Stimulated activated CD4-positive, alpha-beta T cell treated with anti-CD3 and anti-CD28 coated beads, Interleukin-1b, Interleukin-23, amount 100 ng/mL, for 4 hours (primary cell): Measurements from ENCODE around the gene ZNF408.
"Not testable (repeated sequence)": the region's sequence is repeated elsewhere in the genome, so short reads cannot be mapped to it uniquely, and the experiment has no call there.

Experiments
- DNase-seq, 2 donors: peaks; one replicate each; pipeline ENCODE4 v3.0.0-alpha.2; 2020; ENCODE audit warnings: low read depth in 2 of 2

The ZNF408 gene

GRCh38 chr11:46700241-46701077 is at the start of gene ZNF408, which contains the start of gene ARHGAP1:
TSS of gene ZNF408 (plus strand) at chr11:46701031. CDS start at chr11:46701048, 17 bp downstream.
TSS of gene ARHGAP1 (minus strand) at chr11:46700619. CDS start at chr11:46696107, 4,512 bp downstream.
- peak; percentile 97 to 99 for DNase-seq

DNA sequence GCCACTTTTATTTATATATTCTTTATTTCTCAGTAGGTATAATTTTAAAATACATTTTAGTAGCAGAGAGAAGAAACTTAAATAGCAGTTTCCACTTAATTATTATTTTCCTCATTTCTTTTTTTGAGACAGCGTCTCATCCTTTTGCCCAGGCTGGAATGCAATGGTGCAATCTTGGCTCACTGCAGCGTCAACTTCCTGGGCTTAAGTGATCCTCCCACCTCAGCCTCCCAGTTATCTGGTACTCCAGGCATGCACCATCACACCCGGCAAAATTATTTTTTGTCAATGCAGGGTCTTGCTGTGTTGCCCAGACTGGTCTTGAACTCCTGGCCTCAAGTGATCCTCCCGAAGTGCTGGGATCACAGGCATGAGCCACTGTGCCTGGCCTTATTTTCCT is 45.2 kb upstream of the ZNF408 start:
- DNase-seq: no peak

- no peak for DNase-seq
These were observed 43.6 kb upstream of the ZNF408 start for GRCh38 chr11:46657186-46657585.

- no peak for DNase-seq
These were observed 42.6 kb upstream of the ZNF408 start for GRCh38 chr11:46658259-46658658.

DNA sequence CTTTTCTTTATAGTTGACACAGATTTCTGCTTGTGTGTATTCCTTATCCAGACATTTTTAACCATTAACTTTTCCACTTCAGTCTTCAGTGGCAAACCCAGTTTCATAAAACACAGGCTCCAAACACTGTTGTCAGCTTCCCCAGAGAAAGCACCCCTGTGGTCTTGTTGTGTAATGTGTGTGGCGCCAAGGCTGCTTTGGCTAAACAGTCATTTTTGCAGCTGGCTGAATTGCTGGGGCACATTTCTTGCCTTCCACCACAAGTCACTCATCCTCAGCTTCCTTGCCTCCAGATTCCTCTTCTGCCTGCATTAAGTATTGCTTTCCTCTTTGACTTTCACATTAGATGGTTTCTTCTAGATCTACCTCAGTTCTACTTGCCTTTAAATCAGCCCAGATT is 40.9 kb upstream of the ZNF408 start:
- no peak for DNase-seq

GRCh38 chr11:46661836-46662235 is 39.0 kb upstream of the ZNF408 start:
- DNase-seq: no peak

GRCh38 chr11:46662366-46662765 is 38.5 kb upstream of the ZNF408 start:
- no peak for DNase-seq

GRCh38 chr11:46663277-46663940 is 37.4 kb upstream of the ZNF408 start:
- DNase-seq: no peak

DNA sequence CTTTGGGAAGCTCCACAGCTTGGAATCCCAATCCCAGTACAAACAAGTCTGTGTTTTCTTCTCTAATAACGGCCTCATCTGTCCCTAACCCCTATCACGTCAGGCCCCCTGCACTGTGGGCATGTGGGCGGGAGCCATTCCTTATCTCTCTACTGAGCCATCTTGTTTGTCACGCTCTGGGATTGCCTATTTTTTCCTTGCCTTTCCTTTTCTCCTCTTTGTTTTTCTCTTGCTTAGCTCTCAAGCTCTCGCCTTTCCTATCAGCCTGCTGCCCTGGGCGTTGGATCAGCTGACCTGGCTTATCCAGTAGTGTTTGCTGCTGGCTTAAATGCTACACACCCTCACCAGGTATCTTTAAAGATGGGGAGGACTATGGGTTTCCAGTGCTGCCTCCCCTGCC is 36.2 kb upstream of the ZNF408 start:
- no peak for DNase-seq

GRCh38 chr11:46665356-46665755 is 35.5 kb upstream of the ZNF408 start:
- DNase-seq: no peak

DNA sequence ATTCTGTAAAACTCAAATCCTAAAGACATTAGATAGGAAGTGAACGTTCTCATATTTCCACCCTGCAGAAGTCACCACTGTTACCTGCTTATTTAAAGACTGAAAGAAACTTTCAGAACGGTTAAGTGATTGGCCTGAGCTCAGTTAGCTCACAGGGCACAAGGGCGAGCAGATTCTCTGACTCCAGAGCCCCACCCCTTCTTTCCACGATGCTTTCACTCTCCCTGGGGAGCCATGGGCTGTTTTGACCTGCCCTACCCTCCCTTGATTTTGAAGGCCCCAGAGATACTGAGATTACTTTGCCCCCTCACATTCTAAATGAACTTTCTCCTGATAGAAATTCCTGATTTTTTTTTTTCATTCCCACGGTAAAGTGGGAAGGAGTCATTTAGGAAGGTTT is 34.3 kb upstream of the ZNF408 start:
- DNase-seq: no peak

- no peak for DNase-seq
These were observed 33.8 kb upstream of the ZNF408 start for GRCh38 chr11:46667043-46667481.

GRCh38 chr11:46668480-46669085 is 32.2 kb upstream of the ZNF408 start:
- no peak for DNase-seq

GRCh38 chr11:46669711-46670139 is 31.1 kb upstream of the ZNF408 start:
- no peak for DNase-seq

- not testable (repeated sequence) for DNase-seq
These were observed 30.3 kb upstream of the ZNF408 start for GRCh38 chr11:46670521-46670920.

DNA sequence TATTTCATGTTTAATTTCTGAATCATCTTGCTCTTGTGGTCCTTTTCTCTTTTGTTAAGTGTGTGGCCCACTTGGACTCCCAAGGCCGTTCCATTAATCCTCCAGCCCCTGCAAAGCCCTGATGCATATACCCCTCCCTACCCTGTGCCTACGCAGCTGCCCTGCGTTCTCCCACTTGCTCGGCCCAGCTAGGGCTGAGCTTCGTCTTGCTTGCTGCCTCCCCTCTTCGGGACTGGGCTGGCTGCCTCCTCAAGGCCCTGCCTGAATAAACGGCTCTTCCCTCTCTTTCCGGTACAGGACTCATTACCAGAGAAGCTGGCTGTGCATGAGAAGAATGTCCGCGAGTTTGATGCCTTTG is 28.9 kb upstream of the ZNF408 start:
- DNase-seq: no peak

DNA sequence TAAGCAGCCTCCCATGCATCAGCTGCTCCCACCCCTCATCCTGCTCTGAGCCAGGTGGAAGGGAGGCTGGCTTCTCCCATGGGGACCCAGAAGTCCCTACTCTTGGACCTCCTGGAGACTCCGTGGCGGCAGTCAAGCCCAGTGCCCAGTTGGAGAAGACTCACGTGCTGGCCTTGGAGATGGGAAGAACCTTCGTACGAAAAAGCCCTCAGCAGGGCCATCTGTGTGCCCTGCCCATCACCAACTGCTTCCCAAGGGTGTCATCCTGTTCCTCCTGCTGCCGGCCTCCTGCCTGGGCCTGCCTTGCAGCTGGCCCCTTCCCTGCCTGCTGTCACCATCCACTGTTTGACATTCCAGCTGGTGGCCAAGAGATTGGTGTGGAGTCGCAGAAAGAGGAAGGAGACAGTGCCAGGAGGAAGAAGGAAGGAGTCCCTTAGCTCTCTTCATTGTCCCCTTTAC is 28.4 kb upstream of the ZNF408 start:
- no peak for DNase-seq

- DNase-seq: no peak
These were observed 26.9 kb upstream of the ZNF408 start for GRCh38 chr11:46673713-46674462.

DNA sequence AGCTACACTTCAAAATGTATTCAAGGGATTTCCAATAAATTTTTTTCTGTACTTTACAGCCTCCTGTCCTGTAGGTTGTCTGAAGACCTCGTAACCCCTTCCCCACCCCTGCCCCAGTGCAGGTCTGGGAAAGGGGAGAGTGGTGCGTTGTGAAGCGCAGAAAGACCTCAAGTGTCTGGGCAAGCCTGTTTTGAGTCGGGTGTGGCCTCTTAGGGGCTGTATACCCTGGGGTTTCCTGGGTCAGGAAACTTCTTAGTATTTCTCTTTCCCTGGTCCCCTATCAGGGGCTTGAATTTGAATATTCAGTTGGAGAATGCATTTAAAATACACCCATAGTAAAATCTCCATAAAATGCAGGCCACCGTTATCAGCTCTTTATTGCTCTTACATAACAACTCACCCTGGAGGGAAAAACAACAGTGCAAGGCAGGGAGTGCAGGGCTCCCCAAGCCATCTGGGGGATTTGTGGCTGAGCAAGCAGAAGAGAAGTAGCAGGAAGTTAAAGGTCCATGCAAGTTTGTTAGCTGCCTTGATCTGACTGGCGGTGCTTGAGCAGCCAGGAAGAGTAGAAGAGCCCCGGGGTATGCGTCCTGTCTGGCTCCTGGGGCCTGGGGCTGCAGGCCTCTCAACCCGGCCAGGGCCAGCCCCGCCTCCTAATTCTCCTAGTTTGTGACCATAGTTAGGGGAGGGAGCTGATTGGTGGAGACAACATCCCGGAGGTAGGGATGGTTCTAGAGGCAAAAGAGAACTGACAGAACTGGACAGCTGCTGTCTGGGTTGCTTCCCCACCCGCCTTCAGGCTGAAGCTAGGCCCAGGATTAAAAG is 26.2 kb upstream of the ZNF408 start:
- DNase-seq: no peak

DNA sequence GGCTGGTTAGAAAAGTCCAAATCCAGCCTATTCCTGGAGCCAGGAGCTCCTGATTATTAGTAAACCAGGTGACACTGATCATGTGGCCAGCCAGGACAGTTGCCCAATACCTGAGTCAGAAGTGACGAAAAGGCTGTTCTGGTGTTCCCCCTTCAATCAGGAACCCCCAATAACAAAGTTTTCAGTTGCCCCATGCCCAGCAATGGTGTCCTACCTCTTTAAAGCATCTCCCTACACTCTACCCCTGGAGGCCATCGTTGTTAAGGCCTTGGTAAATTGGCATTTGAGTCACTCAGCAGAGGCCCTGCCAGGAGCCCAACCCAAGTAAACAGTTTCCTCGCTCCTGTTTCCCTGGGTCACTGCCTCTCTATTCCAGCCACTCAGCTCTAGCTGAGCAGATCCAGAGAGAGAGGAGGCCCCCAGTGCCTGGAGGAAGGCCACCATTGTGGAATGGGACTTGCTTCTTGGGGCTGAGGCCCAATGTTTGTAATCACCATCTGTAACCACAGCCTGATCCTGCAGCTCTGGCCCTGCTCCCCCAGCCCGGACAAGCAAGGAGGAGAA is 25.5 kb upstream of the ZNF408 start:
- no peak for DNase-seq

GRCh38 chr11:46675949-46676348 is 24.9 kb upstream of the ZNF408 start:
- DNase-seq: no peak
